Stimulated activated CD8-positive, alpha-beta memory T cell treated with anti-CD3 and anti-CD28 coated beads, Interleukin-15, amount 100 ng/mL, for 48 hours (primary cell): Measurements from ENCODE around the gene DZANK1.
"Not testable (repeated sequence)": the region's sequence is repeated elsewhere in the genome, so short reads cannot be mapped to it uniquely, and the experiment has no call there.

Source experiments
- DNase-seq, 2 donors: peaks; one replicate each; pipeline ENCODE4 v3.0.0-alpha.2; 2020; ENCODE audit warnings: low read depth in 2 of 2

DZANK1 gene

GRCh38 chr20:18466894-18467730 lies at the start of gene DZANK1, which contains the start of gene POLR3F:
Gene DZANK1 (minus strand): TSS chr20:18467030. CDS start chr20:18465358, 1,672 bp downstream.
Gene POLR3F (plus strand): TSS chr20:18467390. CDS start chr20:18467507, 117 bp downstream.
- peak; percentile 90 to 91 for DNase-seq

- DNase-seq: no peak
These were observed 49.1 kb upstream of the DZANK1 start for GRCh38 chr20:18515973-18516372.

GRCh38 chr20:18514127-18514526 lies 47.3 kb upstream of the DZANK1 start:
- DNase-seq: no peak

- no peak for DNase-seq
These were observed 46.4 kb upstream of the DZANK1 start for GRCh38 chr20:18513208-18513607.

GRCh38 chr20:18511571-18511970 lies 44.7 kb upstream of the DZANK1 start:
- no peak for DNase-seq

- peak; percentile 96 to 99 for DNase-seq
These were observed 40.7 kb upstream of the DZANK1 start, which contains the start of gene SEC23B for GRCh38 chr20:18507218-18508191. Gene SEC23B (plus strand): TSS chr20:18507940. CDS start chr20:18510836, 2,896 bp downstream.

- no peak for DNase-seq
These were observed 39.9 kb upstream of the DZANK1 start for GRCh38 chr20:18506744-18507143.

- no peak for DNase-seq
These were observed 37.7 kb upstream of the DZANK1 start for GRCh38 chr20:18504479-18505060.

- not testable (repeated sequence) for DNase-seq
These were observed 34.8 kb upstream of the DZANK1 start for GRCh38 chr20:18501672-18502071.

GRCh38 chr20:18497603-18498002 lies 30.8 kb upstream of the DZANK1 start:
- no peak for DNase-seq

- peak; percentile 73 to 75 for DNase-seq
These were observed 30.1 kb upstream of the DZANK1 start, which contains the start of gene RBBP9 for GRCh38 chr20:18496740-18497592. Gene RBBP9 (minus strand): TSS chr20:18497225. CDS start chr20:18497167, 58 bp downstream.

GRCh38 chr20:18496042-18496441 lies 29.2 kb upstream of the DZANK1 start:
- no peak for DNase-seq

- DNase-seq: no peak
These were observed 21.5 kb upstream of the DZANK1 start for GRCh38 chr20:18488301-18488700.

GRCh38 chr20:18481596-18481995 lies 14.8 kb upstream of the DZANK1 start:
- no peak for DNase-seq

GRCh38 chr20:18477821-18478220 lies 11.0 kb upstream of the DZANK1 start:
- DNase-seq: no peak

GRCh38 chr20:18477218-18477617 lies 10.4 kb upstream of the DZANK1 start:
- DNase-seq: no peak

GRCh38 chr20:18466574-18466893 lies 296 bp downstream of the DZANK1 start:
- DNase-seq: no peak

- no peak for DNase-seq
These were observed 1.2 kb downstream of the DZANK1 start for GRCh38 chr20:18465536-18466200.

GRCh38 chr20:18456600-18456999 lies 10.2 kb downstream of the DZANK1 start:
- no peak for DNase-seq

- DNase-seq: no peak
These were observed 22.9 kb downstream of the DZANK1 start for GRCh38 chr20:18443886-18444285.
